Activated B cell treated with CpG ODN at 0.5 μM for 24 hours (primary cell): Measurements from ENCODE around the gene CLCA1. TPM values are rescaled to one million over a fixed set of nuclear protein-coding genes. Genes with fewer than 3 reads are reported as not detected.

Experiments used
- ATAC-seq: fragments of 200-7000 bp; cut with Tn5 transposase; one replicate; pipeline ENCODE4 v1.10.0; 2021; ENCODE audit warnings: low read depth, mild to moderate bottlenecking, moderate library complexity
- CTCF ChIA-PET: fragments of 350-600 bp; sonication (Branson Sonifier 250); formaldehyde crosslinking; loops from one replicate; lab custom pipeline; 2021; ENCODE audit warnings: antibody characterized with exemption; lab: Charles Lee
- POLR2A ChIA-PET: fragments of 350-600 bp; sonication (Branson Sonifier 250); formaldehyde crosslinking; loops from one replicate; lab custom pipeline; 2021; ENCODE audit warnings: antibody characterized with exemption; lab: Charles Lee
- DNase-seq: peaks from one replicate; pipeline ENCODE4 v3.0.0; 2022
- H3K27ac Mint-ChIP-seq: one replicate; pipeline ENCODE4 v1.8.0; 2020; ENCODE audit warnings: mixed read lengths
- H3K27me3 Mint-ChIP-seq: one replicate; pipeline ENCODE4 v1.8.0; 2021; ENCODE audit warnings: mixed read lengths
- H3K36me3 Mint-ChIP-seq: one replicate; pipeline ENCODE4 v1.8.0; 2021; ENCODE audit warnings: low read depth, mixed read lengths
- H3K4me1 Mint-ChIP-seq: one replicate; pipeline ENCODE4 v1.8.0; 2021; ENCODE audit warnings: mixed read lengths
- H3K4me3 Mint-ChIP-seq: one replicate; pipeline ENCODE4 v1.8.0; 2020; ENCODE audit warnings: mild to moderate bottlenecking, mixed read lengths
- H3K9me3 Mint-ChIP-seq: one replicate; pipeline ENCODE4 v1.8.0; 2020; ENCODE audit warnings: mixed read lengths
- intact Hi-C: fragments of 100-400 bp; cut with micrococcal nuclease; formaldehyde crosslinking; loops from one replicate; pipeline ENCODE4 v1.15.1; 2024
- total RNA-seq: library from RNA; stranded (reverse); gene quantifications from 2 replicates; pipeline ENCODE4 v1.2.3, GENCODE V29; 2022
- TF ChIP-seq, protein P1 (sequence below): fragments of 200-600 bp; IDR thresholded peaks from one replicate; pipeline ENCODE4 v1.8.0; 2022; ENCODE audit warnings: antibody characterized with exemption, mild to moderate bottlenecking

CLCA1 gene
- total RNA-seq, 1 donor from 2014 or later, result not detected

GRCh38 chr1:86487811-86488141 is 19.0 kb downstream of the CLCA1 start:
- intact Hi-C loops, result no loop called here
- no peaks in the 10 kb centered on the region for H3K4me1 Mint-ChIP-seq
- H3K4me3 Mint-ChIP-seq, result no peak overlapping the region
- H3K36me3 Mint-ChIP-seq, result no peaks in the 10 kb centered on the region
- H3K27ac Mint-ChIP-seq, result no peak overlapping the region
- ChIA-PET CTCF (interaction anchor here (0.6 to 2.9 kb wide), 2 partner anchors 12 to 108 kb away, joined by 4 to 9 read pairs; no protein-coding TSS in a partner anchor), POLR2A (no interaction called here)
- DNase-seq, result no peak
- no peaks in the 10 kb centered on the region for H3K9me3 Mint-ChIP-seq
- no peak for ATAC-seq
- TF ChIP-seq, protein P1, sequence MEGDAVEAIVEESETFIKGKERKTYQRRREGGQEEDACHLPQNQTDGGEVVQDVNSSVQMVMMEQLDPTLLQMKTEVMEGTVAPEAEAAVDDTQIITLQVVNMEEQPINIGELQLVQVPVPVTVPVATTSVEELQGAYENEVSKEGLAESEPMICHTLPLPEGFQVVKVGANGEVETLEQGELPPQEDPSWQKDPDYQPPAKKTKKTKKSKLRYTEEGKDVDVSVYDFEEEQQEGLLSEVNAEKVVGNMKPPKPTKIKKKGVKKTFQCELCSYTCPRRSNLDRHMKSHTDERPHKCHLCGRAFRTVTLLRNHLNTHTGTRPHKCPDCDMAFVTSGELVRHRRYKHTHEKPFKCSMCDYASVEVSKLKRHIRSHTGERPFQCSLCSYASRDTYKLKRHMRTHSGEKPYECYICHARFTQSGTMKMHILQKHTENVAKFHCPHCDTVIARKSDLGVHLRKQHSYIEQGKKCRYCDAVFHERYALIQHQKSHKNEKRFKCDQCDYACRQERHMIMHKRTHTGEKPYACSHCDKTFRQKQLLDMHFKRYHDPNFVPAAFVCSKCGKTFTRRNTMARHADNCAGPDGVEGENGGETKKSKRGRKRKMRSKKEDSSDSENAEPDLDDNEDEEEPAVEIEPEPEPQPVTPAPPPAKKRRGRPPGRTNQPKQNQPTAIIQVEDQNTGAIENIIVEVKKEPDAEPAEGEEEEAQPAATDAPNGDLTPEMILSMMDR, result no peak
- H3K27me3 Mint-ChIP-seq, result peaks cover 5% of the 10 kb centered on the region

GRCh38 chr1:86489242-86489878 is 20.6 kb downstream of the CLCA1 start:
- no peak for DNase-seq
- no peak for ATAC-seq
- POLR2A ChIA-PET, result no interaction called here

GRCh38 chr1:86491171-86491950 is 22.6 kb downstream of the CLCA1 start:
- no peak overlapping the region for H3K4me3 Mint-ChIP-seq
- H3K4me1 Mint-ChIP-seq, result no peaks in the 10 kb centered on the region
- no peaks in the 10 kb centered on the region for H3K9me3 Mint-ChIP-seq
- H3K27me3 Mint-ChIP-seq, result peaks cover 9% of the 10 kb centered on the region
- TF ChIP-seq, protein P1, result no peak
- DNase-seq (no peak), ATAC-seq (no peak)
- no peak overlapping the region for H3K27ac Mint-ChIP-seq
- CTCF ChIA-PET, result no interaction called here
- no peaks in the 10 kb centered on the region for H3K36me3 Mint-ChIP-seq
- POLR2A ChIA-PET, result no interaction called here
- intact Hi-C loops, result no loop called here

More at GRCh38 chr1:86489242-86489878, 20.6 kb downstream of the CLCA1 start:
- H3K36me3 Mint-ChIP-seq, result no peaks in the 10 kb centered on the region
- H3K9me3 Mint-ChIP-seq, result no peaks in the 10 kb centered on the region
- TF ChIP-seq, protein P1, result no peak
- intact Hi-C loops, result no loop called here
- H3K27me3 Mint-ChIP-seq, result peaks cover 5% of the 10 kb centered on the region
- CTCF ChIA-PET, result interaction anchor here (1.3 to 2.9 kb wide), 2 partner anchors 11 to 12 kb away, joined by 3 to 9 read pairs; no protein-coding TSS in a partner anchor
- H3K27ac Mint-ChIP-seq, result no peak overlapping the region
- no peaks in the 10 kb centered on the region for H3K4me1 Mint-ChIP-seq
- H3K4me3 Mint-ChIP-seq, result no peak overlapping the region

DNA sequence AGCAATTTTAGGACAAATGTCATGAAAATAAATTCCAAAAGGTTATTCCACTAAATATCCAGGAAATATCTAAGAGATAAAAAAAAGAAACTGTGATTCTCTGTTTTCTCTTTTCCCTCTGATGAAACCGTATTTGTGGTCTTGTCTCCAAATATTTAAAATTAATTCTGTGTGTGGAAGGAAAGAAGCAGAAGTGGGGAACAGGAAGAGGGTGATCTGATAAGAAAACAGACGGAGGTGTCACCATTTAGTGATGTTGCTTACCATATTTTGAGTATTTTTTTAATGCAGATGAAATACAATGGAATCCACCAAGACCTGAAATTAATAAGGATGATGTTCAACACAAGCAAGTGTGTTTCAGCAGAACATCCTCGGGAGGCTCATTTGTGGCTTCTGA is 29.6 kb downstream of the CLCA1 start:
- ATAC-seq, result no peak

More for the DNA sequence above, 29.6 kb downstream of the CLCA1 start:
- DNase-seq, result no peak
- TF ChIP-seq, protein P1, result no peak
- no peak overlapping the region for H3K27ac Mint-ChIP-seq
- POLR2A ChIA-PET, result no interaction called here
- H3K4me1 Mint-ChIP-seq, result peaks cover 2% of the 10 kb centered on the region
- H3K27me3 Mint-ChIP-seq, result peaks cover 10% of the 10 kb centered on the region
- no peaks in the 10 kb centered on the region for H3K36me3 Mint-ChIP-seq
- intact Hi-C loops, result no loop called here
- no peak overlapping the region for H3K4me3 Mint-ChIP-seq
- CTCF ChIA-PET, result interaction anchor here (1.4 to 4.8 kb wide), 2 partner anchors 10 to 119 kb away, joined by 5 to 40 read pairs; no protein-coding TSS in a partner anchor
- no peaks in the 10 kb centered on the region for H3K9me3 Mint-ChIP-seq
